Ecto neural progenitor cell (in vitro differentiated cells): Measurements from ENCODE around the gene LENEP.
"Not testable (repeated sequence)": the region's sequence is repeated elsewhere in the genome, so short reads cannot be mapped to it uniquely, and the experiment has no call there.

ENCODE experiments used
- DNase-seq: peaks from one replicate; pipeline ENCODE4 v3.0.0-alpha.2; 2018; ENCODE audit warnings: low spot score

LENEP gene

DNA sequence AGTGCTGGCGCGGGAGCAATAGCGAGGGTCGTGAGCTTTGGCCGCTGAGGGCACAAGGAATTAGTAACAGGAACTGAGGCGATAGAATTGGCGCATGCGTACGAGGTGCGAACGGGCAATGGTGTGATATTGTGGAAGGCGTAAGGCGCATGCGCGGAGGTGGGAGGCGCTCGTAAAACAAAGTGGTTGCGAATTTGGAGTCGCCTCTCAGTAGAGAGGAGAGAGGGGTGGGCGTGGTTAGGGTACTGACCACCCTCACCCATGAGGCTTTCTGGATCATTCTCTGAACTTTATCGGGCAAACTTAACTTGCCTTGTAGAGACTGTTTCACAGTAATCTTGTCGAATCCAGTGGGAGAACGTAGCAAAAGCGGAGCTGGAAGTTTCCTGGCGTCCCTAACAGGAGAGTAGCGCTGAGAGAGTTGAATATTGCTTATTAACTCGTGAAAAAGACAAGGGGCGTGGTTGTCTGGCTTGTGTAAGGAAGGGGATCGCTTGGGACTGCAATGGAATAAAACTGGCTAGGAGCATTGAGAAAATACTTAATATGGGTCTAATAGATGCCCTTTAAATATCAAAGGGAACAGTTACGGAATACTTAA is 18.5 kb upstream of the LENEP start:
- DNase-seq = peak; percentile 97

DNA sequence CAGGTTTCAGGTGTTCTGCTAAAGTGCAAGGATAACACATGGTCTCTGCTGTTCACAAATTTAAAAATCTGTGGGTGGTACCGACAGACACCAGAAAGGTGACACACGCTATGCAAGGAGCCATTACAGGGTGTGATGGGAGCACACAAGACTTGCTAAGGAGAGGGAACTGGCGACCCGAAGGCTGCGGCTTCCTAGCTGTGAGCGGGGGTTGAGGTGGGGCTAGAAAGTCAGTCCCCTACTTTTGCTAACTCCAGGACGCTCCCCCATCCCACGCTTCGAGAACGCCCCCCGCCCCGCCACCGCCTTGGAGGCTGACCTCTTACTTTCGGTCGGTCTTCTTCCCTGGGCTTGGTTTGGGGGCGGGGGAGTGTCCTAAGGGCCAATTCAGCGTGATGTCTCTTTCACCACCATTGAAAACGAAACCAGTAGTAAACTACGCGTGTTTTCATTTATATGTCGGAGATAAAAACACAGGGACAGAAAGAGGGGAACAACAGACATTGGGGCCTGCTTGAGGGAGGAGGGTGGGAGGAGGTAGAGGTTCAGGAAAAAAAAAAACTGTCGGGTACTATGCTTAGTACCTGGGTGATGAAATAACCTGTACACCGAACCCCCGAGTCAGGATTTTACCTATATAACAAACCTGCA is 17.9 kb upstream of the LENEP start:
- peak; percentile 68 for DNase-seq

DNA sequence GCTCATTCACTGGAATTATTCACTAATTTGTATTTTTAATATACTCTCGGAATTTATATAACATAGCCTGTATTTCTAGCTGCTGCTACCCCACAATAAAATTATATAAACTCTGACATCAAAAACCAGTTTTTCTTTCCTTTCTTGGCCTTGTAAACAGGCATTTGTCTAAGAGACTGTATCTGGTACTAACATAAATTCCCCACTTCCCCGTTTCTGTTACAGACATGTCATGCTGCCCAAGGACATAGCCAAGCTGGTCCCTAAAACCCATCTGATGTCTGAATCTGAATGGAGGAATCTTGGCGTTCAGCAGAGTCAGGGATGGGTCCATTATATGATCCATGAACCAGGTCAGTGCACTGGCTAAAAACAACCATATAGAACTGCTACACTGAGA is 15.6 kb upstream of the LENEP start:
- not testable (repeated sequence) for DNase-seq

DNA sequence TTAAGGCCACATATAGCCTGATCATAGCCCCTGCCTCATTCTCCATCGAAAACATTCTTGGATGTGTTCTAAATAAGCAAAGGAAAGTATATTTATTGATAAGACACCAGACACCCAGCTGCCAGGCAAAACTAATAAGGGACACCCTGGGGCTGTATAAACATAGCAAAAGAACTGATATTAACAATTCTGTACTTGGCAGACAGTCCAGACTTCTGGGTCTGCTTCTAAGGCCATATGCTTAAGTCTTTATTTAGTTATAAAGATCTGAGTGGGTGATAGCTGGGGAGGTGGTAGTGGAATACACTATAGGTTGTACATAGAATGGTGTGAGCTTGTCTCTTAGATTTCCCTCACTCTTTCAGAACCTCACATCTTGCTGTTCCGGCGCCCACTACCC is 15.0 kb upstream of the LENEP start:
- no peak for DNase-seq

DNA sequence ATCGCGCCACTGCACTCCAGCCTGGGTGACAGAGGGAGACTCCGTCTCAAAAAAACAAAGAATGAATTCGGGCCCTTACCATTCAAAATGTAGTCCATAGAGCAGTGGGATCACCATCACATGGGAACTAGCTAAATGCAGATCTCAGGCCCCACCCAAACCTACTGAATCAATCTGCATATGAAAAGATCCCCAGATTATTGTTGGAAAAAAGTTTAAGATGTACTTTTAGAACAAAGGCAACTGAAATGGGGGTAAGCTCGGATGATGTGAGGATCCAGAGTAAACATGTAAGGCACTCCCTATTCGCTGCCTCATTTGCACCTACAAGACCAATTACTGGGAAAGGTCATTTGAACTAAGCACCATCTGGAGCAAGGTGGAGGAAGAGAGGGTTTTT is 11.0 kb upstream of the LENEP start:
- no peak for DNase-seq

DNA sequence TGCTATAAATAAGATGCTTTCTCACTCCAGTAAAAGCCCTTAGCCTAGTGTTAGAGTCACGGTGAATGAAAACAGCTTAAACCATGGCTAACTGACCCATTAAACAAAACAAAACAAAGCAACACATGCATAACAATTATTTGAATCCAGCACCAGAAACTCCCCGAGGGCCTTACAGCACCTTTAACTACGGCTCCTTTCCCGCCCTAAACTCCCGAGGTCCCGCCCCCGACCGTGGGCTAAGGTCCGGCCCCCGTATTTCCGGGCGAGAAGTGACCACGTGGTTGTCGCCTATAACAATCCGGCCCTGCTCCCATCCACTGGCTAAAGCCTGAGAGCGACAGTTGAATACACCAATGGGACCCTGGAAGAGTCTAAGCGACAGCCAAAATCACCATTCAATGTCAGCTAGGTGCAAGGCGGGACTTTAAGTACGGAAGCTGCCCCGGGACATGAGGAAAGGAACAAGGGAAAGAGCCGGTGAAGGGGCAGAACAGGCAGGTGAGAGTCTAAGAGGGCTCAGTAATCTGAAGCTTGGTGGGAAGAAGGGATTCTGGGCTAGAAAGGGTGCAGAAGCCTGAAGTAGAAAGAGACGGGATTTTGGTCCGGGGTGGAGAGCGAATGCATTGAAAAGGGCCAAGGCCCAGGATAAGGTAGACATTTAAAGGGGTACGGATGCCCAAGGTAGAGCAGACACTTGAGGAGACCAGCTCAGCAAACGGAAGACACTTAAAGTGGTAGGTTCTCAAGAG is 10.3 kb upstream of the LENEP start, which contains the start of gene FLAD1:
Gene FLAD1, plus strand, starts transcription at position 448 of the 752 bp plus-strand sequence. CDS start 351 bp downstream, outside the sequence.
- peak; percentile 96 for DNase-seq

DNA sequence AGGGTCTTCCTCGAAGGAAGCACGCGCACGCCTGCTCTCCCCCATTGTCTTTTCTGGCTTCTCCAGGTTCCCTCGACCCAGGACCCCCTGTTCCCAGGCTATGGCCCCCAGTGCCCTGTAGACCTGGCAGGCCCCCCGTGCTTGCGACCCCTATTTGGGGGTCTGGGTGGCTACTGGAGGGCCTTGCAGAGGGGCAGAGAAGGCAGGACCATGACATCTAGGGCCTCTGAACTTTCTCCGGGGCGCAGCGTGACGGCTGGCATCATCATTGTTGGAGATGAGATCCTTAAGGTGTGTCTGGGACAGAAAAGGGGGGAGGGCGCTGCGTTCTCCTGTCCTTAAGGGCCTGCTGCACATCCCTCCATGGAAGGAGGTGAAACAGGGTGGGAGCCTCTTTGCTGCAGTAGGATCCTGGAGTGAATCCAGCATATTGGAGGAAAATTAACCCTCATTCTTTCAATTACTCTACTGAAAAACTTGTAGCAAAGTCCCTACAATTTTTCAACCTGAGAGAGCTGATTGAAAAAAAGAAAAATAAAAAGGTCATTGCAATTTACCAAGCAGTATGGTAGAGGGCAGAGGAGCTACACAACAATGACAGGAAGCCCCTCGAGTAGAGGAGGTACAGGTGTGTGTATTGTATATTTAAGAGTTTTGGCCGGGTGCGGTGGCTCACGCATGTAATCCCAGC is 9.5 kb upstream of the LENEP start:
- no peak for DNase-seq

DNA sequence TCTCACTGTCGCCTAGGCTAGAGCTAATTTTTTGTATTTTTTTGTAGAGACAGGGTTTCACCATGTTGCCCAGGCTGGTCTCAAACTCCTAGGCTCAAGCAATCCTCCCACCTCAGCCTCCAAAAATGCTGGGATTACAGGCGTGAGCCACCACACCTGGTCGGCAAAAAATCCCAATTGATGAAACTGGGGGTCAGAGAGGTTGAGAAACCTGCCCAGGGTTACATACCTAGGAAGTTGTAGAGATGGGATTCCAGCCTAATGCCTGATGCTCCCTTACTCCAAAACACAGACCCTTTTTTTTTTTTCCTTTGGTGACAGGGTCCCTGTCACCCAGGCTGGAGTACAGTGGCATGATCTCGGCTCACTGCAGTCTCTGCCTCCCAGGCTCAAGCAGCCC is 6.7 kb upstream of the LENEP start:
- DNase-seq = not testable (repeated sequence)

DNA sequence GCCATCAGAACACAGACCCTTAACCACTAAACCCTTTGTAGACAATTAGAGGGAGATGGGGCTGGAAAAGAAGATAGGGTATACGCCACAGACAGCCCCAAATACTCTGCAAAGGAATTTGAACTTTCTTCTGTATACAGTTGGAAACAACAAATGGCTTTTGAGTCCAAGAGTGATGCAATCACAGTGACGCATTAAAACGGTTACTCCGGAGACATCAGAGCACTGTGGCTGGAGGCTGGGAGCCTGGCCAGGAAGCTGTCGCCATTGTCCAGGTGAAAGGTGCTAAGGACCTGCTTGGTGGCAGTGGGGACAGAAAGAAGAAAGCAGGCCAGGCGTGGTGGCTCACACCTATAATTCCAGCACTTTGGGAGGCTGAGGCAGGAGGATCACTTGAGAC is 6.1 kb upstream of the LENEP start:
- DNase-seq = no peak

DNA sequence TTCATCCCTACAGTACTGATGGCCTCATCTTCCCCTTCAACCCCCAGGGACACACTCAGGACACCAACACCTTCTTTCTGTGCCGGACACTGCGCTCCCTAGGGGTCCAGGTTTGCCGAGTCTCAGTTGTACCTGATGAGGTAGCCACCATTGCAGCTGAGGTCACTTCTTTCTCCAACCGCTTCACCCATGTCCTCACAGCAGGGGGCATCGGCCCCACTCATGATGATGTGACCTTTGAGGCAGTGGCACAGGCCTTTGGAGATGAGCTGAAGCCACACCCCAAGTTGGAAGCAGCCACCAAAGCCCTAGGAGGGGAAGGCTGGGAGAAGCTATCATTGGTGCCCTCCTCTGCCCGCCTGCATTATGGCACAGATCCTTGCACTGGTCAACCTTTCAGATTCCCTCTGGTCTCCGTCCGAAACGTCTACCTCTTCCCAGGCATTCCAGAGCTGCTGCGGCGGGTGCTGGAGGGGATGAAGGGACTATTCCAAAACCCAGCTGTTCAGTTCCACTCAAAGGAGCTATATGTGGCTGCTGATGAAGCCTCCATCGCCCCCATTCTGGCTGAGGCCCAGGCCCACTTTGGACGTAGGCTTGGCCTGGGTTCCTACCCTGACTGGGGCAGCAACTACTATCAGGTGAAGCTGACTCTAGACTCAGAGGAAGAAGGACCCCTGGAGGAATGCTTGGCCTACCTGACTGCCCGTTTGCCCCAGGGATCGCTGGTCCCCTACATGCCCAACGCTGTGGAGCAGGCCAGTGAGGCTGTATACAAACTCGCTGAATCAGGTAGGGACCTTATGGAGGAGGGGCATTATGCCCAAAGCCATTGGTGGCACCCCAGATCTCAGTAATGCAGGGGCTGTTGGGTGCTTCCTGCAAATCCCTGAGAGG is 5.1 kb upstream of the LENEP start:
- no peak for DNase-seq

DNA sequence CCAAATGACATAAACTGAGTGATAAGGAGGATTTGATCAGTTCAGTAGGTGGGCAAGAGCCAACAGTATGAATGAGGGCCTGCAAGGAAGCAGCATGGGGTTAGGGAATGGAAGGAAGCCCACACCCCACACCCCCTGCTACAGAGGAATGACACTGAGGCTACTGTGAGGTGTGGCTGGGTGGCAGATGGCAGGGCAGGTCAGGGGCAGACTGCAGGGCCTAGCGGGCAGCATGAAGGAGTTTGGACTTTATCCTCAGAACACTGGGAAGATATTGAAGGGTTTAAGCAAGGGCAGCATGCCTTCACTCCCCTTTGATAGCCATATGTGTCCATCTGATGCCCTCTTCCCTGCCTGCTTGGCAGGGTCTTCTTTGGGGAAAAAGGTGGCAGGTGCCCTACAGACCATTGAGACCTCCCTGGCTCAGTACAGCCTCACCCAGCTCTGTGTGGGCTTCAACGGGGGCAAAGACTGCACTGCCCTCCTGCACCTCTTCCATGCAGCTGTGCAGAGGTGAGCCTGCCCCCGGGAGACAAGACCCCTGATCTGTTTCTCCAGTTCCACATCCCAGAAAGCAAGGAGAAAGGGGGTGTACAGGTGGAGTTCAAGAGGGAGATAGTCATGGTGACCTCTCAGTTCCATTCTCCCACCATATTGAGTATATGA is 4.1 kb upstream of the LENEP start:
- DNase-seq = no peak

DNA sequence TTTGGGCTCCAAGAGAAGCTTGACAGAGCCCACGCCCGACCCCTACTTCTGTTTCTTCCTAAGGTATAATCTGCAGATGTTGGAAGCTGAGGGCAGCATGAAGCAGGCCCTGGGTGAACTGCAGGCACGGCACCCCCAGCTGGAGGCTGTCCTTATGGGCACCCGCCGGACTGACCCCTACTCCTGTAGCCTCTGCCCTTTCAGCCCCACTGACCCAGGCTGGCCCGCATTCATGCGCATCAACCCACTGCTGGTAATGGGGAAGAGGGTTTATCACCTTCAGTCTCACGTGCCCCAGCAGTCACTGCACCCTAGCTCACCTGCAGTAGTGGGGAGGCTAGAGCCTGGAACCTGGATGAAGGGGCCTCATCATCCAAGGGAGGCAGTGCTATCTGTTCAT is 3.1 kb upstream of the LENEP start:
- no peak for DNase-seq

DNA sequence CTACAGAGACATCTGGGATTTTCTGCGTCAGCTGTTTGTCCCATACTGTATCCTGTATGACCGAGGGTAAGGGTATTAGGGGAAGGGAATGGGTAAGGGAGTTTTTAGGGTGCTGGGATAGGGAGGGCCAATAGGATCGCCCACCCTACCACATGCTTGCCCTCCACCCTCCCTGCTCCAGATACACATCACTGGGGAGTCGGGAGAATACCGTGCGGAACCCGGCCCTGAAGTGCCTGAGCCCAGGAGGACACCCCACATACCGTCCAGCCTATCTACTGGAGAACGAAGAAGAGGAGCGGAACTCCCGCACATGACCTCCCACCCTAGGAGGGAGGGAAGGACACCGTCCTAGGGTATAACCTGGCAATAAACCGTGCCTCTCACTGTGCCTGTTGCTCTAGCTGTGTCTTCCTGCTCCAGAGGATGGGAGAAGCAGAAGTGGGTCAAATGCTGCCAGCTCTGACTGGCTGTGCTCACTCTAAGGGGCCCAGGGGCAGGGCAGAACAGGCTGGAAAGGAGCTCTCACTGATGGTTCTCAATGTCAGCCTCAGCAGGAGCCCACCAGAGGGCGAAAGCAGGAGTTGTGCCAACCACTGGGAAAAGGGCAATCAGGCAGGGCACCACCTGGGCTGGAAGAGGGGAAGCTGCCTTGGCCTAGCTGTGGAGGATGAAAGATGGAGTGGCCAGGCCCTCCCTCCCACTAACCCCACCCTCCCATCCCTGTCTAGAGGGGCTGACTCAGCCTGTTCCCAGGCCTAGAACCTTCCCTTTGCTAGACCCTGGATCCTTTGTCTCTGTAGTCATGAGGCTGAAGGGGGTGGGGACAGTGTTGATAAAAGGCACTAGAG is 440 bp upstream of the LENEP start:
- DNase-seq = peak; percentile 43

DNA sequence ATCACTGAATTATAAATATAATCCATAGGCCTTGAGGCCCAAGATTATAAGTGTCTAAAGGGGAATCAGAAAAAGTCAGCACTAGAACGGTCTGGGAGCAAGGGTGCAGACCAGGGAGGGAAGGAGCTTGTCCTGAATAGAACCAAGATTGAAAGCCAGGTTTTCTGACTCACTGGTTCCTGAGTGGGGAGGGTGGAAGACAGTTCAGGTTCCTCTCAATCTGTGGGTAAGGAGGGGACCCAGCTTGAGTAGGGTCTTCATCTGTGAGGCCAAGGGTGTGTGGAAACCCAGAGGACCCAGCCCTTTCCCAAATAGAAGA is 842 bp downstream of the LENEP start:
- peak; percentile 31 for DNase-seq

DNA sequence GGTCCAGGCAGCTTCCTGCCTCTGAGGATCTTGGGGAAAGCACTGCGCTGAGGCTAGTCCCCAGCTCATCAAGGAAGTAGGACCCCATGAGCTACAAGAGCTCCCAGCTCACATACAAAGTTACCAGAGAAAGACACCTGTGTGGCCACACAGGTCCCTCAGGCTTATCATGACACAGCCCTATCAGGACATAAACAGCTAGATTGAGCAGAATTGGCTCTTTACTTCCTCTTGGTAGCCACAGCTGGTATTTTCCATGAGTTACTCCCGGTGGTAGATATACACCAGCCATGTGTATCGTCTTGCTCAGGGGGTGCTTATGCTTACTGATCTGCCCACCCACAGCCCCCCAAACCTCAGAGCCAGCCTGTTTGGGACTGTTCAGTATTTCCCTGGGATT is 1.2 kb downstream of the LENEP start:
- peak; percentile 32 for DNase-seq

DNA sequence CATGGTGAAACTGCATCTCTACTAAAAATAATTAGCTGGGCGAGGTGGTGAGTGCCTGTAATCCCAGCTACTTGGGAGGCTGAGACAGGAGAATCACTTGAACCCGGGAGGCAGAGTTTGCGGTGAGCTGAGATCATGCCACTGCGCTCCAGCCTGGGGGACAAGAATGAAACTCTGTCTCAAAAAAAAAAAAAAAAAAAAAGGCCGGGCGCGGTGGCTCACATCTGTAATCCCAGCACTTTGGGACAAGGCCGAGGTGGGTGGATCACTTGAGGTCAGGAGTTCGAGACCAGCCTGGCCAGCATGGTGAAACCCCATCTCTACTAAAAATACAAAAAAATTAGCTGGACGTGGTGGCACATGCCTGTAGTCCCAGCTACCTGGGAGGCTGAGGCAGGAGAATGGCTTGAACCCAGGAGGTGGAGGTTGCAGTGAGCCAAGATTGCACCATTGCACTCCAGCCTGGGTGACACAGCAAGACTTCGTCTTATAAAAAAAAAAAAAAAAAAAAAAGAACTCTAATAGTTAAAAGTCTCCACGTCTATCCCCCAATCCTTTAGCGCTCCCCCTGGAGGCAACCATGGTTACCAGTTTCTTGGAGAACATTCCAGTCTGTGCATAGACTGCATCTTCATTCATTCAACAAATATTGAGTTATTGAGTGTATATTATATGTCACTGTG is 2.1 kb downstream of the LENEP start:
- peak; percentile 52 for DNase-seq

DNA sequence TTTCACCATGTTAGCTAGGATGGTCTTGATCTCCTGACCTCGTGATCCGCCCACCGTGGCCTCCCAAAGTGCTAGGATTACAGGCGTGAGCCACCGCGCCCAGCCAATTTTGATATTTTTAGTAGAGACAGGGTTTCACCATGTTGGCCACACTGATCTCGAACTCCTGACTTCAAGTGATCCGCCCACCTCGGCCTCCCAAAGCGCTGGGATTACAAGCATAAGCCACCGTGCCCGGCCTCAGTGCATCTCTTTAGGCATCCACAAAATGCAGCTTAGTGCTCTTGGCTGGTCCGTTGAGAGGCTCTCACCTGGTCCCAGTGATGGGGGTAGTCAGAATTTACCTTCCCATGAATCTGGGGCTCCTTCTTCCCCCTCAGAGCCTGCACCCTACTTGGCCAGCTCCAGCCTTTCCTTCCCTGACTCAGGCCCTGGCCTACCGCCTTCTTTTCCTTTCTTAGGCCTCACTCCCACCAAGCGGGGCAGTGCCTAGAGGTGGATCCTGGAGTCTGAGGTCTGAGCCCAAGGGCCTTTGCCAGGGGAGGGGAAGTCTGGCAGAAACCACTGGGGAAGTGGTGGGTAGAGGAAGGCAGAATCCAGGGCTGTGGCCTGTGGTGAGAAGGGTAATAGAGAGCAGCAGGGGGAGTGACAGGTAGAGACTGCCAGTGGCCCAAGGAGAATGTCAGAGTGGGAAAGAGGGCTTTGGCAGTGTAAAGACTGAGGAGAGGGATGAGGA is 3.7 kb downstream of the LENEP start:
- peak; percentile 39 for DNase-seq

DNA sequence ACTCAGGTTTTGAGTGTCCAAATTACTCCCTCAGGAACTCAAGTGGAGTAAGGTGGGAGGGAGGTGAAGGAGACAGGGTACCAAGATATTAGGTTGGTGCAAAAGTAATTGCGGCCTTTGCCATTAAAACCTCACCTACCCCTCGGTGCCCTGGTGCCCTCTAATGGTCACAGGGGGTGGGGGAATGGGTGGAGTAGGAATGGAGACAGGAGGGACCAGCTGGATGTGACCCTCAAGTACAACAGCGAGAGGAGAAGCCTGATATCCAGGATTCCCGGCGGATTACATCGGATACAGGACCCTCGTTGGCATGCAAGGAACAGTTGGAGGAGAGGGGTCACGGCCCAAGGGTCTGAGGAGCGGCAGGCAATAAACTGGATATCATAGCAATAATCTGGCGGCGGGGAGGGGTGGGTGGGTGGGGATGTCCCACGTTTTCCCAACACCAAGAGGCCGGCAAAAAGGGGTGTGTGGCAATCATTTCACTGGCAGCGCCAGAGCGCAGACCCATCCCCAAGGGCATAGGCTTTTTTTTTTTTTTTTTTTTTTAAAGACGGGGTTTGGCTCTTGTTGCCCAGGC is 4.9 kb downstream of the LENEP start:
- peak; percentile 39 for DNase-seq
